ENCODE measurements around the gene ABHD8. TPM values are rescaled to one million over a fixed set of nuclear protein-coding genes. Genes with fewer than 3 reads are reported as not detected.

ABHD8 gene
- total and polyA plus RNA-seq, 5 donors from 2014 or later = 5.1 to 8.7 (median 6.0) TPM

- Histone ChIP-seq H3K9me3 (ENCODE audit: control insufficient read depth in 2 of 2, low read length in 2 of 2) (no peaks in the 10 kb centered on the region), H3K27me3 (ENCODE audit: control insufficient read depth, insufficient read depth, low read length) (no peaks in the 10 kb centered on the region), H3K4me3 (ENCODE audit: low read depth, low read length) (peak within 1 kb of the TSS; percentile 91), H3K4me1 (ENCODE audit: control insufficient read depth, insufficient read depth, low read length, poor library complexity, severe bottlenecking) (peaks cover 49% of the 10 kb centered on the region), H3K36me3 (ENCODE audit: control insufficient read depth, insufficient read depth, low read length) (no peaks in the 10 kb centered on the region), H3K27ac (ENCODE audit: insufficient read depth, low read length, poor library complexity, severe bottlenecking) (peak within 1 kb of the TSS; percentile 84)
- Mint-ChIP-seq H3K27ac (peak within 1 kb of the TSS; percentile 66 to 94 (median 88)), H3K4me1 (peaks cover 5 to 54% (median 15%) of the 10 kb centered on the region in 4 donors), H3K36me3 (no peaks in the 10 kb centered on the region), H3K9me3 (peaks cover 0 to 2% (median 0%) of the 10 kb centered on the region in 7 donors), H3K4me3 (peak within 1 kb of the TSS; percentile 88 to 97 (median 92)), H3K27me3 (peaks cover 4% of the 10 kb centered on the region)
- DNase-seq (peak; percentile 94 to 99 (median 97)), ATAC-seq (ENCODE audit: low read depth in 2 of 2) (peak; percentile 93 to 94)
These were observed 33.8 kb upstream of the ABHD8 start, which contains the start of gene GTPBP3 for GRCh38 chr19:17336872-17337674. GTPBP3 (plus strand) TSS chr19:17337553; CDS start chr19:17337612, 59 bp downstream.

GRCh38 chr19:17335575-17335974 lies 32.4 kb upstream of the ABHD8 start:
- peaks cover 7% of the 10 kb centered on the region for H3K27me3 Mint-ChIP-seq
- Histone ChIP-seq H3K9me3 (ENCODE audit: control insufficient read depth in 2 of 2, low read length in 2 of 2) (no peaks in the 10 kb centered on the region), H3K4me3 (ENCODE audit: low read depth, low read length) (no peak overlapping the region), H3K27ac (ENCODE audit: insufficient read depth, low read length, poor library complexity, severe bottlenecking) (no peak overlapping the region), H3K36me3 (ENCODE audit: control insufficient read depth, insufficient read depth, low read length) (no peaks in the 10 kb centered on the region), H3K27me3 (ENCODE audit: control insufficient read depth, insufficient read depth, low read length) (no peaks in the 10 kb centered on the region), H3K4me1 (ENCODE audit: control insufficient read depth, insufficient read depth, low read length, poor library complexity, severe bottlenecking) (peaks cover 49% of the 10 kb centered on the region)
- no peak for DNase-seq
- H3K4me3 Mint-ChIP-seq = peak overlapping the region; percentile 87 to 92 (median 90)
- no peaks in the 10 kb centered on the region for H3K36me3 Mint-ChIP-seq
- no peaks in the 10 kb centered on the region for H3K9me3 Mint-ChIP-seq
- peaks cover 5 to 59% (median 15%) of the 10 kb centered on the region in 4 donors for H3K4me1 Mint-ChIP-seq
- ATAC-seq (ENCODE audit: low read depth in 2 of 2) = no peak
- peak overlapping the region in 1 of 3 donors; percentile 83 for H3K27ac Mint-ChIP-seq

- peak within 1 kb of the TSS; percentile 83 to 94 (median 94) for H3K27ac Mint-ChIP-seq
- Histone ChIP-seq H3K36me3 (ENCODE audit: control insufficient read depth, insufficient read depth, low read length) (no peaks in the 10 kb centered on the region), H3K27ac (ENCODE audit: insufficient read depth, low read length, poor library complexity, severe bottlenecking) (peak within 1 kb of the TSS; percentile 70), H3K4me1 (ENCODE audit: control insufficient read depth, insufficient read depth, low read length, poor library complexity, severe bottlenecking) (peaks cover 50% of the 10 kb centered on the region), H3K27me3 (ENCODE audit: control insufficient read depth, insufficient read depth, low read length) (no peaks in the 10 kb centered on the region), H3K9me3 (ENCODE audit: control insufficient read depth in 2 of 2, low read length in 2 of 2) (no peaks in the 10 kb centered on the region), H3K4me3 (ENCODE audit: low read depth, low read length) (peak within 1 kb of the TSS; percentile 57)
- H3K27me3 Mint-ChIP-seq = peaks cover 9% of the 10 kb centered on the region
- peaks cover 5 to 61% (median 15%) of the 10 kb centered on the region in 4 donors for H3K4me1 Mint-ChIP-seq
- H3K9me3 Mint-ChIP-seq = no peaks in the 10 kb centered on the region
- peak within 1 kb of the TSS; percentile 88 to 93 (median 90) for H3K4me3 Mint-ChIP-seq
- DNase-seq (peak; percentile 87 to 98 (median 96)), ATAC-seq (ENCODE audit: low read depth in 2 of 2) (peak; percentile 56 to 62)
- no peaks in the 10 kb centered on the region for H3K36me3 Mint-ChIP-seq
These were observed 31.5 kb upstream of the ABHD8 start, which contains the start of gene ANO8 for GRCh38 chr19:17334414-17335409. ANO8 (minus strand) TSS chr19:17334855; CDS start chr19:17334670, 185 bp downstream.

- Mint-ChIP-seq H3K4me3 (peak overlapping the region; percentile 88 to 93 (median 90)), H3K27ac (peak overlapping the region; percentile 81 to 94 (median 88)), H3K4me1 (peaks cover 5 to 59% (median 15%) of the 10 kb centered on the region in 4 donors), H3K27me3 (peaks cover 9% of the 10 kb centered on the region), H3K9me3 (no peaks in the 10 kb centered on the region), H3K36me3 (no peaks in the 10 kb centered on the region)
- ATAC-seq (ENCODE audit: low read depth in 2 of 2) = peak; percentile 32 to 33
- H3K27me3 ChIP-seq (ENCODE audit: control insufficient read depth, insufficient read depth, low read length) = no peaks in the 10 kb centered on the region
- H3K36me3 ChIP-seq (ENCODE audit: control insufficient read depth, insufficient read depth, low read length) = no peaks in the 10 kb centered on the region
- peak overlapping the region; percentile 70 for H3K27ac ChIP-seq (ENCODE audit: insufficient read depth, low read length, poor library complexity, severe bottlenecking)
- peaks cover 59% of the 10 kb centered on the region for H3K4me1 ChIP-seq (ENCODE audit: control insufficient read depth, insufficient read depth, low read length, poor library complexity, severe bottlenecking)
- H3K9me3 ChIP-seq (ENCODE audit: control insufficient read depth in 2 of 2, low read length in 2 of 2) = no peaks in the 10 kb centered on the region
- DNase-seq = peak; percentile 42 to 93 (median 63)
- H3K4me3 ChIP-seq (ENCODE audit: low read depth, low read length) = peak overlapping the region; percentile 57
These were observed 30.6 kb upstream of the ABHD8 start for GRCh38 chr19:17333611-17334413.

GRCh38 chr19:17332677-17333581 lies 29.7 kb upstream of the ABHD8 start:
- no peak for ATAC-seq (ENCODE audit: low read depth in 2 of 2)
- no peaks in the 10 kb centered on the region for H3K36me3 ChIP-seq (ENCODE audit: control insufficient read depth, insufficient read depth, low read length)
- no peaks in the 10 kb centered on the region for H3K9me3 Mint-ChIP-seq
- H3K27me3 Mint-ChIP-seq = peaks cover 9% of the 10 kb centered on the region
- peaks cover 56% of the 10 kb centered on the region for H3K4me1 ChIP-seq (ENCODE audit: control insufficient read depth, insufficient read depth, low read length, poor library complexity, severe bottlenecking)
- H3K27ac Mint-ChIP-seq = no peak overlapping the region
- no peak overlapping the region for H3K4me3 ChIP-seq (ENCODE audit: low read depth, low read length)
- peak overlapping the region; percentile 65 to 88 (median 79) for H3K4me3 Mint-ChIP-seq
- H3K9me3 ChIP-seq (ENCODE audit: control insufficient read depth in 2 of 2, low read length in 2 of 2) = no peaks in the 10 kb centered on the region
- no peak overlapping the region for H3K27ac ChIP-seq (ENCODE audit: insufficient read depth, low read length, poor library complexity, severe bottlenecking)
- peaks cover 5 to 50% (median 15%) of the 10 kb centered on the region in 4 donors for H3K4me1 Mint-ChIP-seq
- H3K27me3 ChIP-seq (ENCODE audit: control insufficient read depth, insufficient read depth, low read length) = no peaks in the 10 kb centered on the region
- no peaks in the 10 kb centered on the region for H3K36me3 Mint-ChIP-seq
- peak in 1 of 3 donors; percentile 59 for DNase-seq

- Mint-ChIP-seq H3K9me3 (no peaks in the 10 kb centered on the region), H3K27ac (no peak overlapping the region), H3K27me3 (peaks cover 9% of the 10 kb centered on the region), H3K4me1 (peaks cover 5 to 44% (median 12%) of the 10 kb centered on the region in 4 donors), H3K4me3 (peak overlapping the region in 2 of 4 donors; percentile 27 to 74), H3K36me3 (no peaks in the 10 kb centered on the region)
- DNase-seq (no peak), ATAC-seq (ENCODE audit: low read depth in 2 of 2) (no peak)
- Histone ChIP-seq H3K4me3 (ENCODE audit: low read depth, low read length) (no peak overlapping the region), H3K27me3 (ENCODE audit: control insufficient read depth, insufficient read depth, low read length) (no peaks in the 10 kb centered on the region), H3K4me1 (ENCODE audit: control insufficient read depth, insufficient read depth, low read length, poor library complexity, severe bottlenecking) (peaks cover 54% of the 10 kb centered on the region), H3K36me3 (ENCODE audit: control insufficient read depth, insufficient read depth, low read length) (no peaks in the 10 kb centered on the region), H3K27ac (ENCODE audit: insufficient read depth, low read length, poor library complexity, severe bottlenecking) (no peak overlapping the region), H3K9me3 (ENCODE audit: control insufficient read depth in 2 of 2, low read length in 2 of 2) (no peaks in the 10 kb centered on the region)
These were observed 29.1 kb upstream of the ABHD8 start for GRCh38 chr19:17332360-17332676.

Measured in CD4-positive, CD25-positive, alpha-beta regulatory T cell (primary cell).